HAP-1 (cell line): ENCODE measurements around the gene GABPB2.
A peak's percentile ranks its signal among the peaks of the same experiment; 100 is the strongest.

Experiments used
- DNase-seq, 2 experiments: peaks; one replicate each; pipeline ENCODE4 v3.0.0-alpha.2; 2016 to 2020; ENCODE audit warnings: low spot score in 2 of 2
- H3K27me3 ChIP-seq: fragments of 250-450 bp; sonication (Bioruptor Pico); 2 replicates; pipeline ENCODE4 v1.5.1; 2020; ENCODE audit warnings: low read depth, mild to moderate bottlenecking, moderate library complexity
- H3K36me3 ChIP-seq: fragments of 250-450 bp; sonication (Bioruptor Pico); replicated peaks from 2 replicates; pipeline ENCODE4 v1.5.1; 2020; ENCODE audit warnings: mild to moderate bottlenecking
- H3K4me1 ChIP-seq: fragments of 250-450 bp; sonication (Bioruptor Pico); 2 replicates; pipeline ENCODE4 v1.5.1; 2020; ENCODE audit warnings: mild to moderate bottlenecking
- H3K4me3 ChIP-seq: fragments of 250-450 bp; sonication (Bioruptor Pico); 2 replicates; pipeline ENCODE4 v1.5.1; 2020; ENCODE audit warnings: mild to moderate bottlenecking, moderate library complexity
- H3K9me3 ChIP-seq: fragments of 250-450 bp; sonication (Bioruptor Pico); 2 replicates; pipeline ENCODE4 v1.5.1; 2020; ENCODE audit warnings: mild to moderate bottlenecking, moderate library complexity
- in situ Hi-C: fragments of 300-500 bp; cut with MboI; formaldehyde crosslinking; loops from 3 replicates; pipeline ENCODE4 v1.14.3; 2020; ENCODE audit warnings: low sequenced_read_pairs, inconsistent platforms, mixed read lengths

GABPB2 gene

GRCh38 chr1:151146412-151147131 lies 76.0 kb downstream of the GABPB2 start, which contains the start of gene SEMA6C:
Gene SEMA6C, minus strand, starts transcription at chr1:151146631. Its CDS starts 4,010 bp downstream, at chr1:151142621.
- in situ Hi-C loops, result no loop called here
- no peaks in the 10 kb centered on the region for H3K9me3 ChIP-seq
- no peaks in the 10 kb centered on the region for H3K27me3 ChIP-seq
- peak within 1 kb of the TSS; percentile 64 for H3K4me3 ChIP-seq
- no peaks in the 10 kb centered on the region for H3K36me3 ChIP-seq
- peak; percentile 86 to 97 for DNase-seq
- peaks cover 7% of the 10 kb centered on the region for H3K4me1 ChIP-seq

DNA sequence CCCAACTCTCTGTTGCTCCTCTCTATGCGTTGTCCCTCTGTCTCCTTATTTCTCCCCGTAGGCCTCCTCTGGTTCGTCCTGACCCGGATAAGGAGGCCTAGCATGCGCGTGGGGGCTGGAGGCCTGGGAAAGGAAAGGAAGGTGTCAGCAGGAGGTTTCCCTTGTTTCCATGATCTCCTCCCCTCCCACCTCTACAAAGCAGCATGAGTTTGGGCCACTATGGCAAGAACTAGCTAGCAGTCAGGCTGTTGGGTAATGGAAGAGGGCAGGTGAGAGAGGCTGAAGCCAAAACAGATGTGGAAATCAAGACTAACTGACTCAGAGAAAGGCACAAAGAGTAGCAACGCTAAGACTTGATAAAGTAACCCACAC lies 76.6 kb downstream of the GABPB2 start:
- Histone ChIP-seq H3K9me3 (no peaks in the 10 kb centered on the region), H3K4me3 (peak overlapping the region; percentile 64), H3K27me3 (no peaks in the 10 kb centered on the region), H3K36me3 (no peaks in the 10 kb centered on the region), H3K4me1 (peaks cover 7% of the 10 kb centered on the region)
- in situ Hi-C loops, result no loop called here
- DNase-seq, result no peak

DNA sequence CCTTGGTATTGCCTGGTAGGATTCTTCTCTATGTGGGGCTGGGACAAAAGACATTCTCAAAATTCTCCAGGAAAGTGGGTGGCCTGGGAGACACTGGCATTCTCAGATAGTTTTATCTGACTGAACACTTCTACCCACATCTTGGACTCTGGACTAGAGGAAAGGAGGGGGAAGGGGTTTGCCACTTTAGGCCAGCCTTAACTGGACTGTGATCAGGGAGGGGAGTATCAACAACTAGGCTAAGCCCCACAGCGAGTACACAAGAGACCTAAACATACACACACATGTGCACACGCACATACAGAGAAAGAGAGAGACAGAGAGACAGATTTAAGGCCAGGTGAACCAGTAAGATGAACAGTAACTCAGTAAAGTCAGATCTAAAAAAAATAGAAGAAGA lies 77.1 kb downstream of the GABPB2 start:
- Histone ChIP-seq H3K4me1 (peaks cover 7% of the 10 kb centered on the region), H3K9me3 (no peaks in the 10 kb centered on the region), H3K27me3 (no peaks in the 10 kb centered on the region), H3K36me3 (no peaks in the 10 kb centered on the region), H3K4me3 (no peak overlapping the region)
- DNase-seq, result no peak
- in situ Hi-C loops, result no loop called here

DNA sequence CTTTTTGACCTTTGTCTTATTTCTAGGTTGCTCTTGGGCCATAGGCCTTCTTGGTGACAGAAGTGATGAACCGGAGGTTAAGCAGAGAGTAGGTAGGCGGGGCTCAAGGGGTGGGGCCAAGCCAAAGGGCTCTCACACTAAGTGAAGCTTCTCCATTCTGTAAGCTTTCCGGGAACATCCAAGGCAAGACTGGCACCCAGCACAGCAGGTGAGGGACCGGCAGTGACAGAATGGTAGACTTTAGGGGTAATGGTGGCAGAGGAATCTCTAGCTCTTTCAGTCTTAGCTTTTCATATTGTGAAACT lies 85.9 kb downstream of the GABPB2 start, which contains the start of gene TNFAIP8L2:
TNFAIP8L2 (plus strand) TSS at position 135 of the 305 bp plus-strand sequence. CDS start 2,049 bp downstream, outside the sequence.
- Histone ChIP-seq H3K36me3 (peaks cover 8% of the 10 kb centered on the region), H3K4me3 (no peak within 1 kb of the TSS), H3K9me3 (no peaks in the 10 kb centered on the region), H3K4me1 (no peaks in the 10 kb centered on the region), H3K27me3 (no peaks in the 10 kb centered on the region)
- in situ Hi-C loops, result loop anchor here (5.0 kb wide), 1 partner anchor 64 kb away; no protein-coding TSS in a partner anchor
- DNase-seq, result peak in 1 of 2 experiments; percentile 31

- in situ Hi-C loops, result loop anchor here (5.0 kb wide), 1 partner anchor 65 kb away; no protein-coding TSS in a partner anchor
- H3K9me3 ChIP-seq, result no peaks in the 10 kb centered on the region
- no peak for DNase-seq
These were observed 86.5 kb downstream of the GABPB2 start for GRCh38 chr1:151157067-151157531.

DNA sequence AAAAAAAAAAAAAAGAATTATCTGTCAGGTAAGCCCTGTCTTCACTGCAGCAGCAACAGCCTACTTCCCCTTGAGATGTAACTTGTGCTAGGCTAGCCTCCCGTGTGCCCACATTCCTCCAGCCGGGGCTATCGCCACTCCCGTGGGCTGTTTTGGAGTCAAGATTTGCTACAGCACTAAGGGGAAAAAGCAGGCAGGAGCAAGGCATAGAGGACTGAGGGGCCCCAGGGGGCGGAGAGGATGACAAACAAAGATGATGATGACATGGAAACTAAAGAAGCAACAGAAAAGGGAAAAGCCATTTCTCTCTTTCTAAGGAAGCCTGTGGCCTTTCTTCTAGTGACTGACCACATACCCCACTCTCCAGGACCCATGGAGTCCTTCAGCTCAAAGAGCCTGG lies 87.8 kb downstream of the GABPB2 start:
- in situ Hi-C loops, result loop anchor here (5.0 kb wide), 1 partner anchor 66 kb away; no protein-coding TSS in a partner anchor
- H3K27me3 ChIP-seq, result no peaks in the 10 kb centered on the region
- H3K36me3 ChIP-seq, result peaks cover 8% of the 10 kb centered on the region
- DNase-seq, result no peak
- H3K4me3 ChIP-seq, result no peak overlapping the region
- no peaks in the 10 kb centered on the region for H3K4me1 ChIP-seq
- no peaks in the 10 kb centered on the region for H3K9me3 ChIP-seq

More at GRCh38 chr1:151157067-151157531, 86.5 kb downstream of the GABPB2 start:
- no peaks in the 10 kb centered on the region for H3K4me1 ChIP-seq
- no peaks in the 10 kb centered on the region for H3K27me3 ChIP-seq
- peaks cover 8% of the 10 kb centered on the region for H3K36me3 ChIP-seq
- H3K4me3 ChIP-seq, result no peak overlapping the region

GRCh38 chr1:151158751-151159251 lies 88.2 kb downstream of the GABPB2 start:
- DNase-seq, result no peak
- Histone ChIP-seq H3K36me3 (peaks cover 8% of the 10 kb centered on the region), H3K4me3 (no peak overlapping the region), H3K4me1 (no peaks in the 10 kb centered on the region), H3K9me3 (no peaks in the 10 kb centered on the region), H3K27me3 (no peaks in the 10 kb centered on the region)
- in situ Hi-C loops, result loop anchor here (5.0 kb wide), 1 partner anchor 66 kb away; no protein-coding TSS in a partner anchor

DNA sequence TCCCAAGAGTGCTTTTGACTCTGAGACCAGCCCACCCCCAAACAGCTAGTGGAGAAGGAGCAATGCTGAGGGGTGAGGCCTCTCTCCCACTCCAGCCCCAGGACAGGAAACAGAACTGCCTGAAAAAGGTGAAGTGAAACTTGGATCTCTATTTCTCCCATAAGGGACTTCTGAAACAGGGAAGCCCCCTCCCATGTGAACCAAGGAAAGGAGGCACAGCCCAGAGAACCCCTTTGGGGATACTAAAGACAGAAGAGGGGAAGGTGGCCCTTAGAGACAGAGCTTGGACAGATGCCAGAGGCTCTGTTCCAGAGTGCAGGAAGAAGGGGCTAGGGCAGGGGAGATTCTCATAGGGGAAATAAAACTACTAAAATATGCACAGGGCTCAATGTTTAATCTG lies 88.8 kb downstream of the GABPB2 start:
- Histone ChIP-seq H3K4me1 (no peaks in the 10 kb centered on the region; the same call in 1 of the 2 replicates), H3K27me3 (no peaks in the 10 kb centered on the region), H3K36me3 (peaks cover 8% of the 10 kb centered on the region), H3K4me3 (no peak overlapping the region), H3K9me3 (no peaks in the 10 kb centered on the region)
- in situ Hi-C loops, result loop anchor here (5.0 kb wide), 1 partner anchor 67 kb away; no protein-coding TSS in a partner anchor
- no peak for DNase-seq

GRCh38 chr1:151164732-151165280 lies 94.2 kb downstream of the GABPB2 start:
- H3K4me3 ChIP-seq, result peak overlapping the region; percentile 87
- in situ Hi-C loops, result no loop called here
- peaks cover 10% of the 10 kb centered on the region for H3K4me1 ChIP-seq
- DNase-seq, result no peak
- peaks cover 12% of the 10 kb centered on the region for H3K36me3 ChIP-seq
- H3K27me3 ChIP-seq, result no peaks in the 10 kb centered on the region
- H3K9me3 ChIP-seq, result no peaks in the 10 kb centered on the region

- Histone ChIP-seq H3K4me1 (peaks cover 10% of the 10 kb centered on the region), H3K4me3 (peak overlapping the region; percentile 87), H3K9me3 (no peaks in the 10 kb centered on the region), H3K36me3 (peaks cover 12% of the 10 kb centered on the region), H3K27me3 (no peaks in the 10 kb centered on the region)
- peak; percentile 37 to 69 for DNase-seq
- in situ Hi-C loops, result no loop called here
These were observed 94.7 kb downstream of the GABPB2 start for GRCh38 chr1:151165281-151165737.

DNA sequence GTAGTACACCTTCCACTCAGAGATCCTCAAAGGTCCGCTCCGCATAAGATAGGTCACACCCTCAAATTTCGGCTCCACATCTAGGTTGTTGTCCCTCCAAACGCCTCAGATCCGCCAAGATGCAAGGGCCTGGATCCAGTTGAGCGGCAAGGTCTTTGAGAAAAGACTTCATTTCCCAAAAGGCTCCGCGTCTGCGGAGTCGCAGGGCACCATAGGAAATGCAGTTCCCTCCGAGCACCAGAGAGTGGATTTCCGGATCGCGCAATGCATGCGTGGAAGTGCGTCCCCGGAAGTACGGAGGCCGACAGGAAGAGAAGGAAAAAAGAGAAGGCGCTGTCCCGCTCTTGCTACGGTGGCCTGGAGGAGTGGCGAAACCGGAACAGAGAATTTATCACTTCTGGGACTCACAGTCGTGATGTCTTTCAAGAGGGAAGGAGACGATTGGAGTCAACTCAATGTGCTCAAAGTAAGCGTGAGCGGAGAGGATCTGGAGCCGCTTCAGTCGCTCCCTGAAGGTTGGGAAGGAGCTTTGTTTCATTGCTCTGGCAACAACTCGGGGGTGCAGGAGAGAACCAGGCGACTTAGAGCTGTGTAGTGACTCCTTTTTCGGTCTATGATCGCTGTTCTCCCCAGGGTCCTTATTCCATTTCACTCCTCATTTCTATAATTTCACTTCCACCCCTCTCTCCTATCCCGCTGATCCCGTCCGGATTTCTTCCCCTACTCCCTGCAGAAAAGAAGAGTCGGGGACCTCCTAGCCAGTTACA lies 95.4 kb downstream of the GABPB2 start, which contains the start of the genes LYSMD1 and SCNM1:
LYSMD1 (minus strand) TSS at position 165 of the 767 bp plus-strand sequence. CDS start 644 bp downstream, outside the sequence.
SCNM1 (plus strand) TSS at position 407 of the 767 bp plus-strand sequence; CDS start at position 416, 9 bp downstream.
- Histone ChIP-seq H3K27me3 (no peaks in the 10 kb centered on the region), H3K9me3 (no peaks in the 10 kb centered on the region), H3K4me1 (peaks cover 10% of the 10 kb centered on the region), H3K4me3 (peak within 1 kb of the TSS; percentile 87), H3K36me3 (peaks cover 5% of the 10 kb centered on the region)
- peak; percentile 97 for DNase-seq
- in situ Hi-C loops, result no loop called here

GRCh38 chr1:151166505-151166956 lies 96.0 kb downstream of the GABPB2 start:
- Histone ChIP-seq H3K27me3 (no peaks in the 10 kb centered on the region), H3K9me3 (no peaks in the 10 kb centered on the region), H3K4me1 (peaks cover 10% of the 10 kb centered on the region), H3K4me3 (peak overlapping the region; percentile 87), H3K36me3 (peaks cover 4% of the 10 kb centered on the region)
- in situ Hi-C loops, result no loop called here
- peak in 1 of 2 experiments; percentile 47 for DNase-seq

DNA sequence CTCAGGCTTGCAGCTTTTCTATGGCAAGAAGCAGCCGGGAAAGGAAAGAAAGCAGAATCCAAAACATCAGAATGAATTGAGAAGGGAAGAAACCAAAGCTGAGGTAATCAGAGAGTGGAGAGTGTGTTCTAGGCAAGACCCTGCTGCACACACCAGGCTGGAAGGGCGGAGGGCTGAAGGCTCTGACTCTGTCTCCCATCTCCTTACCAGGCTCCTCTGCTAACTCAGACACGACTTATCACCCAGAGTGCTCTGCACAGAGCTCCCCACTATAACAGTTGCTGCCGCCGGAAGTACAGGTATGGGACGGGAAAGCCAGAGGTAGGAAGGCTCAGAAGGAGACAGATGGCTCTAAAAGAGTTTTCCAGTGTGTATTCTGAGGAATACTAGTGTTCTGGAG lies 96.6 kb downstream of the GABPB2 start:
- peaks cover 10% of the 10 kb centered on the region for H3K4me1 ChIP-seq
- no peak for DNase-seq
- in situ Hi-C loops, result no loop called here
- H3K4me3 ChIP-seq, result peak overlapping the region; percentile 87
- no peaks in the 10 kb centered on the region for H3K9me3 ChIP-seq
- H3K27me3 ChIP-seq, result no peaks in the 10 kb centered on the region
- peaks cover 4% of the 10 kb centered on the region for H3K36me3 ChIP-seq
